HG03175 (cell line): ENCODE results near the gene MATR3.
"Not testable (repeated sequence)": the region's sequence is repeated elsewhere in the genome, so short reads cannot be mapped to it uniquely, and the experiment has no call there.

ENCODE experiments used
- ATAC-seq: cut with Tn5 transposase; IDR thresholded peaks from one replicate; pipeline ENCODE4 v1.9.1; 2021; ENCODE audit warnings: mild to moderate bottlenecking, moderate library complexity; ENCODE audit not compliant: unreplicated experiment

MATR3 gene

GRCh38 chr5:139296862-139297326 is 3.4 kb downstream of the MATR3 start:
- ATAC-seq, result no peak

DNA sequence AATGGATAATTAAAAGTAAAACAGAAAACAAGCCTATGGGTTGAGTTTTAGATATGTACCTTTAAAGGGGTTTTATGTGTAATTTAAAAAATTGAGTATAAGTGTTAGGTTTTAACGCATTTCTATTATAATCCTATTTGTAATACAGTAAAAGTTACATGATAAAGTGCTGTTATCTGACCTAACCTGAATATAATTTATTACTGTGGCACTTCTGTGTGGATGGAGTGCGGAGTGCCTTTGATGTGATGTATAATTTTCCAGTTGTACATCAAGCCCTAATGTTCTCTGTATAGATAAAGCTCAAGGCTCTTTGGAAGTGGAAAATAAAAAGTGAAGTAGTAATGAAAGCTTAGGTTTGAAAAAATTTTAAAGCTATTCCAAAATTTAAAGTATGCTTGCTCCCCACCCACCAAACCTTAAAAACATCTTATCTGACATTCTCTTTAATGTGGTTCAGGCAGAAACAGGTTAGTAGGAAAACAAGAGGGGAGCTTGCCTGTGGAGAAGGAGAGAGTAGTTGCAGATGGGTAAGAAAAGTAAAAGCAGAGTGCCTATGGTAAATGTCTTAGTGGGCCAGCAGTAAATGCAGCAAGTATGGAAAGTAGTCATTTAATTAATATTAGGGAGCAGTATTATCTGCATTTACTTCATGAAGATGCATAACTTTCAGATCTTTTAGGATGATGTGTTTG is 4.0 kb downstream of the MATR3 start:
- no peak for ATAC-seq

GRCh38 chr5:139298242-139298641 is 4.7 kb downstream of the MATR3 start:
- ATAC-seq, result no peak

DNA sequence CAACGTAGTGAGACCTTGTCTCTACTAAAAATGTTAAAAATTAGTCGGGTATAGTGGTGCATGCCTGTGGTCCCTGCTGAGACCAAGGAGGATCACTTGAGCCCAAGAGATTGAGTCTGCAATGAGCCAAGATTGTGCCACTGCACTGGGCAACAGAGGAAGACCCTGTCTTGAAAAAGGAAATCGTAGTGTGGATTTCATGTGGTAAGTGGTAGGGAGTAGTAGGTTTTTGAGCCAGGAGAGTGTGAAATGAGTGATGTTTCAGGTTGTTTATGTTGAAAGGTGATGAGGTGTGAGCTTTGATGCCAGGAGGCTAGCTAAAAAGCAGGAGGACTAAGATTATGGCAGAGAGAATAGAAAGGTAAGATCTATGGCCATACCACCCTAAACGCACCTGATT is 5.9 kb downstream of the MATR3 start:
- no peak for ATAC-seq

- ATAC-seq, result no peak
Measured at GRCh38 chr5:139301808-139302499, 8.4 kb downstream of the MATR3 start.

DNA sequence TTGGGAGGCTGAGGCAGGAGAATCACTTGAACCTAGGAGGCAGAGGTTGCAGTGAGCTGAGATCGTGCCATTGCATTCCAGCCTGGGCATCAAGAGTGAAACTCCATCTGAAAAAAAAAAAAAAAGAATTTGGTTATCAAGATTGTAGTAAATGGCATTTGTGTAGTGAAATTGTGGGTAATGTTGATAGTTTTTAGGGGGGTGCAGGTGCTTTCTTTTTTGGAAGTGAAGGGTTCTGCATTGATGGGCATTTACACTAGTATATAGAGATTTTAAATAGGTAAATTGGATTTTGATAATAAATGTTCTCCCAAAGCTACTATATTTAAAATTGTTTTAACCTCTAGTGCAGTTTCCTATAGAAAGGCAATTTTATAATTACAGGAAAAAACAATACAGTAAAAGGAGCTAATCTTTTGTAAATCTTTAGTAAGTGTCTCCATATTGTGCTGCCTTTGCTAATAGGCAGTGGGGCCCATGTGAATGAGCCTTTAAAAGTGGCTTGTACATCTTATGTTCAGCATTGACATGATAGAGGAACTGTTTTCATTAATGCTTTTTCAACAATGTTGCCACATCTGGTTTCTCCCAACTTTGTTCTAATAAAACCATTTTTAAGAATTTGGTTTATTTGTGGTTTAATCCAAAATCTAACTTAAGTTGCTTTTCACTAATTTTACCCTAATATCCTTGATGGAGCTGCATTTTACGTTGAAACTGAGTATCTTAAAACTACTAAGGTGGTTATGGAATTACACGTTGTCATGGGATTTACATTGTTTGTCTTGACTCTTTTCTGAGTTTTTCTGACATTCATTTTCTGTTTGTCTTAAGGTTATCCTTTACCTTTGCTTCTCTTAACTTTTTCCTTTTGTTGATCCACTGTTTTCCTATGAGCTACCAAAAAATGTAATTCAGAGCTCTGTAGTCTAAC is 11.1 kb downstream of the MATR3 start:
- no peak for ATAC-seq

DNA sequence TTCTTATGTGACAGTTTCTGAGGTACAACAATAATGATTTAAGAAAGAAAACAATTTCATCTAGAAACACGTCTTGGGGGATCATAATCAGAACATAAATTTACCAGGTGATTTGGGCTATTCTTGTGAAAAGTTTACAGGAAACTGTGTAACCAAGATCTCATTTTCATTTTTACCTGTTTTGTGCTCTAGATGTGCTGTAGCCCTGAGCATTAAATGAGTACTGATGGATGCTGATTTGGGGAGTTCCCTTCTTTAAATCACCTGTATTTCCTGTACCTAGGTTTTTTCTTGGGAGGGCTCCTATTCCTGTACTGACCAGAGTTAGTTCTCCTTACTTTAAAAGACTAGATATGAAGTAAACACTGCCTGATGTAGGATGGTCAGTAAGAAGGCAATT is 12.7 kb downstream of the MATR3 start:
- ATAC-seq, result no peak

- no peak for ATAC-seq
Measured at GRCh38 chr5:139306628-139307379, 13.3 kb downstream of the MATR3 start.

GRCh38 chr5:139308797-139309196 is 15.3 kb downstream of the MATR3 start:
- ATAC-seq, result no peak

GRCh38 chr5:139310715-139311186 is 17.2 kb downstream of the MATR3 start:
- not testable (repeated sequence) for ATAC-seq

DNA sequence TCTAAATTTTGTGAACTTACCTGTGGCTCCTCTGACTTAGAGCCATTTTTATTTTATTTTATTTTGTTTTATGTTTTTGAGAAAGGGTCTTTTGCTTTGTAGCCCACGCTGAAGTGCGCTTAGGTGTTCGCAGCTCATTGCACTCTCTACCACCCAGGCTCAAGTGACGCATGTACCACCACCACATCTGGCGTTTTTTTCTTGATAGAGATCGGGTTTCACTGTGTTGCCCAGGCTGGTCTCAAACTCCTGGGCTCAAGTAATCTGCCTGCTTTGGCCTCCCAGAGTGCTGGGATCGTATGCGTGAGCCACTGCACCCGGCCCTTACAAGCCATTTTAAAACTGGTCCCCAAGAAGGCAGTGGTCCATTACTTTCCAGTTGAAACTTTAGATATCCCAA is 18.5 kb downstream of the MATR3 start:
- no peak for ATAC-seq

GRCh38 chr5:139314276-139314675 is 20.7 kb downstream of the MATR3 start:
- ATAC-seq, result no peak

GRCh38 chr5:139315056-139315615 is 21.6 kb downstream of the MATR3 start:
- no peak for ATAC-seq

- no peak for ATAC-seq
Measured at GRCh38 chr5:139335811-139336210, 42.3 kb downstream of the MATR3 start.

DNA sequence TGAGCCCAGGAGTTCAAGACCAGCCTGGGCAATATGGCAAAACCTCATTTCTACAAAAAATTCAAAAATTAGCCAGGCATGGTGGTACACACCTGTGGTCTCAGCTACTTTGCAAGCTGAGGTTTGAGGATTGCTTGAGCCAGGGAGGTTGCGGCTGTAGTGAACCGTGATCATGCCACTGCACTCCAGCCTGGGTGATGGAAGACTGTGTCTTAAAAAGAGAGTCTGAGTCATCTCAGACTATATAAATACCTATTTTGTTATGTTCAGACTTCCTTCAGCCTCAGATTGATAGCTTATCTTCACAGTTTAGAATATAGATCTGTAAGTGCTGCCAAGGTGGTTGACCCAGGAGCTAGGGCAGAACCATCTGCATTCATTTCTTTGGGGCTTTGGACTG is 46.5 kb downstream of the MATR3 start:
- ATAC-seq, result no peak

DNA sequence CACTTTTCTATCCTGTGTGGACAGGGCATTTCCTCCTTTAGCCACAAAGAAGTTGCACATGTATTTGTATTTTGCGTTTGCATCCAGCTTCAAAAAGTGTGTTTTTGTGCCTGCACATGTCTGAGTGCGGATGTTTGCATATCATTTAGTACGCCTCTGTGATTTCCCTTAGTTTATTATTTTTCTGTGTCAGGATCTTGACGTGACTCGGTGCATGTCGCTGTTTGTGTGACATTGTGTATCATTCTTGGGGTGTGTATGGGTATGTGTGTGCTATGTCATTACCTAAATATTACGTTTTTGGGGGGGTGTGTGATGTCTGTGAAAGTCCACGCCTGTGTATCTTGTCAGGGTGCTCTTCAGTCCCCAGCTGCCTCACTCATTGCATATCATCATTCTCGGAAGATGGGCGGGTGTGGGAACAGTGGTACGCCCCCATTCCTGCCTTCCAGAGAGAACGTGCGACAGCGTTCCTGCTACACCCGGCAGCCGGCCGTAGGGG is 47.7 kb downstream of the MATR3 start:
- no peak for ATAC-seq

GRCh38 chr5:139341689-139342422 is 48.3 kb downstream of the MATR3 start, which contains the start of gene PAIP2:
TSS of gene PAIP2 (plus strand) at chr5:139341854. CDS start at chr5:139363785, 21,931 bp downstream.
- peak; percentile 89 for ATAC-seq

DNA sequence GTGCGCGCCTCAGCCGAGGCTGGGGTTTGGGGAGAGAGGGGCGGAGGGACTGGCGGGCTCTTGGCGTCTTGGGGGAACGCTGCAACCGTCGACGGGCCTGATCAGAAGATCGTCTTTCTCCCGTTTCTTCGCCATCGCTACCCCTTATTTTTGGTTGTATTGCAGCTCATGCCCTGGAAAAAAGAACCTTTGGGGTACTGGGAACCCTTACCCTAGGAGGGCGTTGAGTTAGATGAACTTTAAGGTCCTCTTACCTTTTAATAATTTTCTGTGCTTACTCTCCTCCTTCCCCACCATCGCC is 48.8 kb downstream of the MATR3 start:
- no peak for ATAC-seq

DNA sequence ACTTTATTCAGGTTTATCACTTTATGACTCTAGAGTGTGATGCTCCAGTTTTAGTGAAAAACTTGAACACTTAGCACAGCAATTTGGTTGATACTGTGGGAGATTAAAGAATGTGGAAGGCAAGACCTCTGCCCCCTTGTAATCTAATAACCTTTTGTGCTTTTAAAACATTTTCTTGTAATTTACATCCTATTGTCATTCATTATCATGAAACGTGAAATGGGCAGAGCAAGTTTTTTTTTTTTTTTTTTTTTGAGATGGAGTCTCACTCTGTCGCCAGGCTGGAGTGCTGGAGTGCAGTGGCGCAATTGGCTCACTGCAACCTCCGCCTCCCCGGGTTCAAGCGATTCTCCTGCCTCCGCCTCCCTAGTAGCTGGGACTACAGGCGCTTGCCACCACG is 49.9 kb downstream of the MATR3 start:
- no peak for ATAC-seq
